Endodermal cell (in vitro differentiated cells): Measurements from ENCODE around the gene SKAP1. TPM values are rescaled to one million over a fixed set of nuclear protein-coding genes. Genes with fewer than 3 reads are reported as not detected.

ENCODE experiments used
- DNase-seq: peaks from one replicate; pipeline ENCODE4 v3.0.0-alpha.2; 2017
- H3K27ac ChIP-seq: 2 replicates; pipeline ENCODE4 v1.5.1; 2013; ENCODE audit warnings: mild to moderate bottlenecking, low read depth, low read length, moderate library complexity
- H3K27me3 ChIP-seq: 2 replicates; pipeline ENCODE4 v1.6.1; 2013; ENCODE audit warnings: mild to moderate bottlenecking, low read length, moderate library complexity; ENCODE audit not compliant: insufficient read depth, control insufficient read depth, poor library complexity, severe bottlenecking
- H3K36me3 ChIP-seq: 2 replicates; pipeline ENCODE4 v1.7.0; 2013; ENCODE audit warnings: mild to moderate bottlenecking, low read length, moderate library complexity; ENCODE audit not compliant: control insufficient read depth, insufficient read depth
- H3K4me1 ChIP-seq: one replicate; pipeline ENCODE4 v1.7.0; 2013; ENCODE audit warnings: low read length; ENCODE audit not compliant: control insufficient read depth, insufficient read depth
- H3K4me3 ChIP-seq: 2 replicates; pipeline ENCODE4 v1.5.1; 2013; ENCODE audit warnings: mild to moderate bottlenecking, low read length, moderate library complexity
- H3K9ac ChIP-seq: 2 replicates; pipeline ENCODE4 v1.6.1; 2013; ENCODE audit warnings: mild to moderate bottlenecking, low read length, moderate library complexity; ENCODE audit not compliant: poor library complexity, severe bottlenecking; ENCODE audit errors: extremely low read depth
- H3K9me3 ChIP-seq: 2 replicates; pipeline ENCODE4 v1.6.1; 2013; ENCODE audit warnings: mild to moderate bottlenecking, low read length, moderate library complexity; ENCODE audit not compliant: control insufficient read depth
- H3K27ac Mint-ChIP-seq: 2 replicates; pipeline ENCODE4 v1.8.0; 2020; ENCODE audit warnings: mixed read lengths
- H3K27me3 Mint-ChIP-seq: 2 replicates; pipeline ENCODE4 v1.8.0; 2021; ENCODE audit warnings: mild to moderate bottlenecking, mixed read lengths; ENCODE audit not compliant: insufficient read depth
- H3K36me3 Mint-ChIP-seq: 2 replicates; pipeline ENCODE4 v1.8.0; 2020; ENCODE audit warnings: low read depth, mixed read lengths
- H3K4me1 Mint-ChIP-seq: 2 replicates; pipeline ENCODE4 v1.8.0; 2020; ENCODE audit warnings: mixed read lengths
- H3K4me3 Mint-ChIP-seq: 2 replicates; pipeline ENCODE4 v1.8.0; 2020; ENCODE audit warnings: mild to moderate bottlenecking, moderate library complexity, mixed read lengths
- H3K9me3 Mint-ChIP-seq: 2 replicates; pipeline ENCODE4 v1.8.0; 2020; ENCODE audit warnings: mild to moderate bottlenecking, mixed read lengths
- WGBS, 2 experiments: methylation state at CpG; one replicate each; pipeline versions ENCODE4 v1.1.5 to v1.1.7; 2013; ENCODE audit warnings: missing lambda C conversion rate in 2 of 2, mixed read lengths in 1 of 2; ENCODE audit not compliant: insufficient coverage in 1 of 2, insufficient read length in 1 of 2; 5-methylcytosine and 5-hydroxymethylcytosine counted together
- total RNA-seq, 2 donors: library from RNA; stranded (reverse); fragmentation: NEBNext Ultra II Directional in 1 of 2; extraction: Animal tissue kit (Norgen Biotek cat#: 25700) in 1 of 2; gene quantifications; 2 replicates in 1 of 2; 3 replicates in 1 of 2; pipeline ENCODE4 v1.2.1, GENCODE V29; 2021
- TF ChIP-seq, protein P1 (sequence below): fragments of 200-600 bp; sonication (generic); conservative IDR thresholded peaks from 2 replicates; pipeline ENCODE4 v1.5.0; 2021; ENCODE audit warnings: antibody characterized with exemption, mild to moderate bottlenecking

The SKAP1 gene
- total RNA-seq, 2 donors from 2014 or later, result 0.31 to 0.53 TPM

DNA sequence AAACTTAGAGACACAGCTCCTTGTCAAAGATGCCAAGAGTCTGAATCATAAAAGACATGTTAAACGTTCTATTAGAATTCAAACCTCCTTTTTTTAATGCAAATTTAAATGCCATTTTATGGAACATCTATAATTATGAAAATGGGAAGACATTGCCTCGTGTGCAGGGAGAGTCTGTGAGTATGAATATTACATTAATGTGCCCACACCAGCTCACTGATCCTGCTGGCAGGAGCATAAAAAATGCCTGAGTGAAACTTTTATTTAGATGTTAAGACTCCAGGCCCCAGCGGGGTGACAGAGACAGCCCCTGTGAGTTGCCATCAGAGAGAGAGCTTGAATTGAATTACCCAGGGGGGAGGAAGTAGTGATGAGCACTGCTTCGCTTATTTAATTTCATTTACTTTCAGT, 237.7 kb downstream of the SKAP1 start:
- Mint-ChIP-seq H3K9me3 (no peaks in the 10 kb centered on the region), H3K36me3 (no peaks in the 10 kb centered on the region), H3K27me3 (peaks cover 9% of the 10 kb centered on the region), H3K4me3 (no peak overlapping the region), H3K27ac (no peak overlapping the region), H3K4me1 (peaks cover 7% of the 10 kb centered on the region)
- Histone ChIP-seq H3K36me3 (no peaks in the 10 kb centered on the region), H3K9me3 (no peaks in the 10 kb centered on the region), H3K27me3 (no peaks in the 10 kb centered on the region), H3K4me3 (no peak overlapping the region), H3K9ac (no peak overlapping the region), H3K4me1 (no peaks in the 10 kb centered on the region), H3K27ac (peak overlapping the region; percentile 27)
- TF ChIP-seq, protein P1, sequence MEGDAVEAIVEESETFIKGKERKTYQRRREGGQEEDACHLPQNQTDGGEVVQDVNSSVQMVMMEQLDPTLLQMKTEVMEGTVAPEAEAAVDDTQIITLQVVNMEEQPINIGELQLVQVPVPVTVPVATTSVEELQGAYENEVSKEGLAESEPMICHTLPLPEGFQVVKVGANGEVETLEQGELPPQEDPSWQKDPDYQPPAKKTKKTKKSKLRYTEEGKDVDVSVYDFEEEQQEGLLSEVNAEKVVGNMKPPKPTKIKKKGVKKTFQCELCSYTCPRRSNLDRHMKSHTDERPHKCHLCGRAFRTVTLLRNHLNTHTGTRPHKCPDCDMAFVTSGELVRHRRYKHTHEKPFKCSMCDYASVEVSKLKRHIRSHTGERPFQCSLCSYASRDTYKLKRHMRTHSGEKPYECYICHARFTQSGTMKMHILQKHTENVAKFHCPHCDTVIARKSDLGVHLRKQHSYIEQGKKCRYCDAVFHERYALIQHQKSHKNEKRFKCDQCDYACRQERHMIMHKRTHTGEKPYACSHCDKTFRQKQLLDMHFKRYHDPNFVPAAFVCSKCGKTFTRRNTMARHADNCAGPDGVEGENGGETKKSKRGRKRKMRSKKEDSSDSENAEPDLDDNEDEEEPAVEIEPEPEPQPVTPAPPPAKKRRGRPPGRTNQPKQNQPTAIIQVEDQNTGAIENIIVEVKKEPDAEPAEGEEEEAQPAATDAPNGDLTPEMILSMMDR, result no peak
- 0 to 22% methylated on average over 2 to 3 of the region's 4 CpGs for WGBS, 2 experiments
- peak; percentile 62 for DNase-seq

DNA sequence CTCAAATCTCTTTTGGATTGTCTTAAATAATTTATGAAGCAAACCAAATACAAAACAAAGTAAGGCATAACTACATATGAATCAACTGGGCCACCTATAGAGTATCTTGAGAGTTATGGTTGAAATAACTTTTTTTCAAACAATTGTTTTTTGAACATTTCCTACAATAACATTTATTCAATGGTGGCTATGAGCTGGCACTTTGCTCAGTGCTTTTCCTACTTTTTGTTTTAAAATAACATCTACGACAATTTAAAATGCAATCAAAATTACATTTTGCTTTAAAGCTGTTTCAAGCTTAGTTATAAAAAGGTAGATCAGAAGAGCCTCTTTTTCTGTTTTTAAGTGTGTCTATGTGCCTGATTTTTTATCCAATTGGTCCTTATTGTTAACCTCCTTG, 238.7 kb downstream of the SKAP1 start:
- Histone ChIP-seq H3K36me3 (no peaks in the 10 kb centered on the region), H3K4me1 (no peaks in the 10 kb centered on the region), H3K9ac (no peak overlapping the region), H3K4me3 (no peak overlapping the region), H3K27me3 (no peaks in the 10 kb centered on the region), H3K9me3 (no peaks in the 10 kb centered on the region), H3K27ac (no peak overlapping the region)
- Mint-ChIP-seq H3K4me1 (peaks cover 7% of the 10 kb centered on the region), H3K9me3 (no peaks in the 10 kb centered on the region), H3K4me3 (no peak overlapping the region), H3K27ac (no peak overlapping the region), H3K27me3 (peaks cover 9% of the 10 kb centered on the region), H3K36me3 (no peaks in the 10 kb centered on the region)
- 82% methylated on average over 1 of the region's 1 CpG; no CpG with 5 or more reads in 1 of the 2 experiments for WGBS, 2 experiments
- DNase-seq, result no peak
- TF ChIP-seq, protein P1, result no peak

DNA sequence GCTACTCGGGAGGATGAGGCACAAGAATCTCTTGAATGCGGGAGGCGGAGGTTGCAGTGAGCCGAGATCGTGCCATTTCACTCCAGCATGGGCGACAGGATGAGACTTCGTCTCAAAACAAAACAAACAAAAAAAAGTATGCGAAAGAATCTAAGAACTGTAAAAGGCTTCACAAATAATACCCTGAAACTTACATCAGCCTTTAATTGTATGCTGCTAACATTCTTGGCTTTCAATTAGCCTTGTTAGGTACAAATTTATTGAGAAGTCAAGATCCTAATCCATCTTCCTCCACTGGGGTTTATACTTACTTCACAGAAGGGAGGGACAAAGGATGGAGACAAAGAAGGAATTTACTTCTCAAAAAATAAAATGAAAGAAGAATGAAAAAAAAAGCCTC, 239.1 kb downstream of the SKAP1 start:
- Mint-ChIP-seq H3K27me3 (peaks cover 10% of the 10 kb centered on the region), H3K27ac (no peak overlapping the region), H3K4me3 (no peak overlapping the region), H3K9me3 (no peaks in the 10 kb centered on the region), H3K4me1 (peaks cover 7% of the 10 kb centered on the region), H3K36me3 (no peaks in the 10 kb centered on the region)
- Histone ChIP-seq H3K36me3 (no peaks in the 10 kb centered on the region), H3K27me3 (no peaks in the 10 kb centered on the region), H3K27ac (no peak overlapping the region), H3K4me1 (no peaks in the 10 kb centered on the region), H3K9ac (no peak overlapping the region), H3K9me3 (no peaks in the 10 kb centered on the region), H3K4me3 (no peak overlapping the region)
- 95 to 99% methylated on average over 6 to 8 of the region's 8 CpGs for WGBS, 2 experiments
- DNase-seq, result no peak
- TF ChIP-seq, protein P1, result no peak
